ENCODE measurements around the gene CDK19.

CDK19 gene

GRCh38 chr6:110658631-110659211 lies 156.5 kb downstream of the CDK19 start:
- DNase-seq (ENCODE audit: low read depth) = no peak

DNA sequence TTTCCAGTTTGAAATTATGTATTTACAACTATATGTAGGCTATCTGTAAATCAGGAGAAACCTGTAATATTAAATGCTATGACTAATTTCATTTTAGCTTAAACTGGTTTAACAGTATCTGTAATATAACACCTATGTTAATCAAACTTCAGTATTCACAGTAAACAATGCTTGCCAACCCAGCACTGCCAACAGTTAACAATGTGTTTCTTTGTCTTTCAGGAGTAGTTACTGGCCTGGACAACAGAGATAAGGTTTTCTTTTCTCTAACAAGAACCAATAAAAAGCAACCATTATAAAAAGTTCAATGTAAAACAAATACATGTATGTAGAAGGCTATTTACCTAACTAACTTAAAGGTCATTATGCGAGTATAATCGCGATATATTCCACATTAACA lies 158.8 kb downstream of the CDK19 start:
- no peak for DNase-seq (ENCODE audit: low read depth)

- no peak for DNase-seq (ENCODE audit: low read depth)
Observed at GRCh38 chr6:110655821-110656220, 159.4 kb downstream of the CDK19 start.

DNA sequence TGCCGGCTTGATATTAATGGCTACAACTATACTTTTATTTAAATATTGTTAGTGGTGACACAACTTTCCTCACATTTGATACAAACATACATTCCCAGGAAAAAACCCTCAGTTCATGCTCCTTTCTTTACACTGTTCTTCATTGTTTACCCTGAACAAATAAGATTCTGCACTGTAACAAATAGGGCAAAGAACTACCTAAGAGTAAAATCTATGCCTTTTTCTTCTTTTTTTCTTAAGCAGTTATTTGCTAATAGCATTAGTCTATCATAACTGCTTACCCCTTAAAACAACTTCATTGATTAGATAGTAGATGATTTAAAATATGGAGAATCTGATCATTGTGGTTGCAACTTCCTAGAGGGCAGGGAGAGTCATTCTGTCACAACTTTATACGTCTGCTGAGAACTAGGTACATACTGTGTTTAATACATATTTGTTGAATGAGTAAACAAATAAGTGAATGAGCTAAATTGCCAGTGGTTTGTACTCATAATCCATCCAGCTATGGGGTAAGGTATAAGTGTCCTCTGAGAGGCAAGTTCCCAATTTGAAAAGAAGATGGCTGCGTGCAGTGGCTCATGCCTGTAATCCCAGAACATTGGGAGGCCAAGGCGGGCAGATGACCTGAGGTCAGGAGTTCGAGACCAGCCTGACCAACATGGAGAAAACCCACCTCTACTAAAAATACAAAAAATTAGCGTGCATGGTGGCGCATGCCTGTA lies 161.0 kb downstream of the CDK19 start:
- DNase-seq (ENCODE audit: low read depth) = no peak

- no peak for DNase-seq (ENCODE audit: low read depth)
Observed at GRCh38 chr6:110653381-110653780, 161.9 kb downstream of the CDK19 start.

DNA sequence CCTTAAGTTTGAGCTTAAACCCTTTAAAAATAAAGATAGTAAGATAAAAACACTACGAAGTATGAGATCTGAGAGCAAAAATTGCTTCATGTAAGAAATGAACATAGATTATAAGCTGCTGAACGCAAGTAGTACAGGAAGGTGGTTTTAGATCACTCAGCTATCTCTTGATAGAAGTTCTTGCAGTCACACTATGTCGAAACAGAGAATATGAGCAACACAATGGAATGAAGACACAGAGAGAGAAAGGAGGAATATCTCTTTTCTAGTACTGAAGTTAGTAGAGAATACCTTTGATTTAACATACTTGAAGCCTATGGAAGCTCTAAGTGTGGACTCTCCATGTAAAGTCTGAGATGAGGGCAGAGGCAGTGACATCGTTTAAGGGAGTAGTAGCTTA lies 162.7 kb downstream of the CDK19 start:
- no peak for DNase-seq (ENCODE audit: low read depth)

DNA sequence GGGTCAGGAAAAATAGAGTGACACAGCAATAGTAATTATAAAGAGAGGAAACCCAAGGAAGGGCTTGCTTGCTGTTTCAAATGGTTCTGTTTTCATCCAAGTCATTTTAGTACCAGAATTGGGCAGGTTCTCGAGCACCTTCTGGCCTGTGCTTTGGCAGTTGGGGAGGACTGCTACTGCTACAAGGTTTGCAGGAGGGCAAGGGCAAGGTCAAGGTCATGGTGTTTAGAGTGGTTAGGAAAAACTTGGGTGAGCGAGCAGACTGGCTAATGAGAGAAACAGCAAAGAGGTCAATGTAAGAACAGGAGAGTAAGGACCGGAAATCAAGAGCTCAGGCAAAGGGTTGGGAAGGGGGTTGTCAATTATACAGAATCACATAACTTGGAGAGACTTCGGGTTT lies 164.5 kb downstream of the CDK19 start:
- DNase-seq (ENCODE audit: low read depth) = no peak

GRCh38 chr6:110649704-110650103 lies 165.6 kb downstream of the CDK19 start:
- DNase-seq (ENCODE audit: low read depth) = no peak

- DNase-seq (ENCODE audit: low read depth) = no peak
Observed at GRCh38 chr6:110646951-110647910, 168.0 kb downstream of the CDK19 start.

DNA sequence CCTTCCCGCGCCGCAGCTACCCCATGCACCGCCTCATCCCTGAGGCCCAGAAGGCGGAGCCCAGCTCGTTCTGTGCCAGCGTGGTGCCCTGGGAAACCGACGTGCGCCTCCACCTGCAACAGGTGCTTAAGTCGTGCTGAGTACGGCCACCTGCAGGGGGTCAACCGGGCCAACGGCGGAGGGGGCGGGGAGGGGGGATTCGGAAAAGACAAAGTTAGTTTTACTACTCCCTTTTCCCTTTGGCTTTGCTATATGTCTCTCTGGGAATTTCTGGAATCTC lies 168.9 kb downstream of the CDK19 start:
- DNase-seq (ENCODE audit: low read depth) = no peak

DNA sequence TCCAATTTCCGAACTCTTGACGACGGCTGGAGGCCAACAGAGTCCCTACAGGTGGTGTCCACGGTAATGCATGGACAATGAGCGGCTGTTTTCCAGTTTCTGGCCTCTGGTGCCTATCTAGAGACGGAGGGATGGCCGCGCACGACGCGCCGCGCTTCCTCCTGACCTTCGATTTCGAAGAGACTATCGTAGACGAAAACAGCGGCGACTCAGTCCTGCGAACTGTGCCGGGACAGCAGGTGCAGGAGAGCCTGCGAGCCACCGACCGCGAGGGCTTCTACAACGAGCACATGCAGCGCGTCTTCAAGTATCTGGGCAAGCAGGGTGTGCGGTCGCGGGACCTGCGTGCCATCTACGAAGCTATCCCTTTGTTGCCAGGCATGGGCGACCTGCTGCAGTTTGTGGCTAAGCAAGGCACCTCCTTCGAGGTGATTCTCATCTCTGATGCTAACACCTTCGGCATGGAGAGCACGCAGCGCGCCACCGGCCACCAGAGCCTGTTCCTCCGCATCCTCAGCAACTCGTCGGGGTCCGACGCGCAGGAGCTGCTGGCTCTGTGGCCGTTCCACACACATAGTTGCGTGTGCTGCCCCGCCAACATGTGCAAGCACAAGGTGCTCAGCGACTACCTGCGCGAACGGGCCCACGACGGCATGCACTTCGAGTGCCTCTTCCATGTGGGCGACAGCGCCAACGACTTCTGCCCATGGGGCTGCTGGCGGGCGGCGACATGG lies 169.4 kb downstream of the CDK19 start:
- DNase-seq (ENCODE audit: low read depth) = no peak

DNA sequence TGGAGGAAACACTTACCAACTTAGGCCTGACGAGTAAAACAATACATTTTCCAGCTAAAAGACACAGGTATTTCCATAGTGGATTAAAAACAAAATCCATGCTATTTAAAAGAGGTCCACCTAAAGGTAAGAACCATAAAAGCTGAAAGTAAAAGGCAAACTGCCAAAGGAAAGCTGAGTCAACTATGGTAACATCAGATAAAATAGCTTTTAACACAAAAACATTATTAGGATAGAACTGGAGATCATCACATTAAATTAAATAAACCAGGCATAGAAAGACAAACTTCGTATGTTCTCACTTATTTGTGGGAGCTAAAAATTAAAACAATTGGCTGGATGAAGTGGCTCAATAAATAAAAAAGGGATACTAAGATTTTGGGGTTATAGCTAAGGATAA lies 172.1 kb downstream of the CDK19 start:
- no peak for DNase-seq (ENCODE audit: low read depth)

DNA sequence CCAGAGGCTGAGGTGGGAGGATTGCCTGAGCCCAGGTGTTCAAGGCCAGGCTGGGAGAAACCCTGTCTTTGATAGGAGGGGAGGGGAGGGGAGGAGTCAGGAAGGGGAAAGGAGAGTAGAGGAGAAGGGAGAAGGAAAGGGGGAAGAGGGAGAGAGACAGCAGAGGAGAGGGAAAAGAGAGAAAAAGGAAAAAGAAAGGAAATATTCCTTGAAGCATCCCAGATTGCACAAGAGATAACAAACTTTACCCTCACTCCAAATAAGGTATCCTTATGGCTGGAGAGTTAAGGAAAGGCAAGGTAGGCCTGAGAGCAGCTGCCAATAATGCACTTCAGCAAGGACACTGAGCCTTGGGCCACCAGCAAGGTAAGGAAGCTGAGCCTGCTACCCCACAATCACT lies 172.6 kb downstream of the CDK19 start:
- DNase-seq (ENCODE audit: low read depth) = no peak

- DNase-seq (ENCODE audit: low read depth) = no peak
Observed at GRCh38 chr6:110636781-110637180, 178.5 kb downstream of the CDK19 start.

DNA sequence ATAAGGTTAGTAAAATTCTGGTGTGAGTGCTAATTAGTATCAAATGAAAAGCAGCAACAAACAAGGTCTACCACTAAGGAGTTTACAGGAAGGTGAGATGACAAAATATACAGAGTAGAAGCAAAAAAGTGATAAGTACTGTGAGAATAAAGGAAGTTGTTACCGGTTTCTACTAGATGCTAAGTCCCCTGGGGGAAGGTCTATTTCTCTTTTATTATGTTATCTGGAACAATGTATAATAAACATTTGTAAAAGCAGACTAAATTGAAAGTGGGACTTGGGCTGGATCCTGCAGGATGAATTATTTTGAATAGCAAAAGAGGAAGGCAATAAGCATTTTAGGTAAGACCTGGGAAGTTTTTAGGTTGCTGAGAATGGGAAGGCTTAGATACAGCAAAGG lies 180.2 kb downstream of the CDK19 start:
- no peak for DNase-seq (ENCODE audit: low read depth)

GRCh38 chr6:110633731-110634213 lies 181.5 kb downstream of the CDK19 start:
- no peak for DNase-seq (ENCODE audit: low read depth)

DNA sequence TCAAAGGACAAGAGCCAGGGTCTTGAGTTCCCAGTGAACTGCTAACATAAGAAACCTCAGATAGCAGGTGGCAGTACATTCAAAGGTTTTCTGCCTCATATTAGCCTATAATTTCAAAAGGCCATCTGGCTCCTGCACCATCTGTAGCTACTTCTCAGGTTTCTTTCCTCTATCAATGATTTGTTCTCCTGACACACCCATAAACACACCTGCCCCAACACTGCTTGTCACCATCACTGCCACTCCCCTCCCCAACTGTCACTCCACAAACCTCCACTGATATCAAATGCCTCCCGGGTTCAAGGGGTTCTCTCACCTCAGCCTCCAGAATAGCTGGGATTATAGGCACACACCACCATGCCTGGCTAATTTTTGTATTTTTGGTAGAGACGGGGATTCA lies 186.1 kb downstream of the CDK19 start:
- DNase-seq (ENCODE audit: low read depth) = no peak

DNA sequence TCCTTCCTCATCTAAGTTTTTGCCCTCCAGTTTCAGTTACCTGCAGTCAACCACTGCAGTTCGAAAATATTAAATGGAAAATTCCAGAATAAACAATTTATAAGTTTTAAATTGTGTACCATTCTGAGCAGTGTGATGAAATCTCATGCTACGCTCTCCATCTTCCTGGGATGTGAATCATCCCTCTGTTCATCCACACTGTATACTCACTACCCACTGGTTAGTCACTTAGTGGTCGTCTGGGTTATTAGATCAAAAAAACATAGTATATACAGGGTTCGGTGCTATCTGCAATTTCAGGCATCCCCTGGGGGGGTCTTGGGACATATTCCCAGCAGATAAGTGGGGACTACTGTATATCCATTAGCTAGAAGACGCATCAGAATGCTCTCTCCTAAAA lies 186.9 kb downstream of the CDK19 start:
- no peak for DNase-seq (ENCODE audit: low read depth)

- DNase-seq (ENCODE audit: low read depth) = no peak
Observed at GRCh38 chr6:110626442-110626841, 188.8 kb downstream of the CDK19 start.

DNA sequence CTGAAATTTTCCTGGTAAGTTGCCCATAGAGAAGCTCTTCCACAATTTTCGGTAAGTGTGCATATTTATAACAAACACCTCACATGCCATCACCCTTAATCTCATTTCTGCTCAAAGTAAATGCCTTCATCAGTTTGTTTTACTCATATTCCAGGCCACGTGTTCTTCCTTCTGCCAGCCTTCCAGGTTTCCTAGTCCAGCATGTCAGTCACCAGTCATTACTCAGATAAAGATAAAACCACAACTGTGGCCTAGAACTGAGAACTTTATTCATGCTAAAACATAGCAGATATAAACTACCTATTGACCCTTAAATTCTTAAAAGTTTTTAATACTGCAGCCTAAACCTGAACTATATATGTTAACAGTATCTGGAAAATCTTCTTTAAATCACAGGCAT lies 189.4 kb downstream of the CDK19 start:
- no peak for DNase-seq (ENCODE audit: low read depth)

- no peak for DNase-seq (ENCODE audit: low read depth)
Observed at GRCh38 chr6:110622912-110623578, 192.2 kb downstream of the CDK19 start.

DNA sequence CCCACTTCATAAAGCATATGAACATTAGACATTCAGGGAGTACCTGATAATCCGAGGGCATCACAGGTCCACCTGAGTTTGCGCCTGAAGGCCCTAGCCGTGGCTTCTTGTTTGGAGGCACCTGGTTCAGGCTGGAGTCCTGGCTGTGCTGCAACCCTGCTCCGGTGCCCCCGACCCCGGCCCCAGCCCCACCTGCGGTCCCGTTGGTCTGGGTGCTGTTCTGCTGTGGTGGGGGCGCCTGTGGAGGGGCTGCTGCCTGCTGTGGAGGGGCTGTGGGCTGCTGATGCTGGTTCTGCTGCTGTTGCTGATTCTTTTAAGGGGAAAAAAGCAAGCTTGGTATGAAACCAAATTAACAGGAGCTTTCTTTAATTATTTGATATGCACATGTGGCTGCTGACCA lies 194.2 kb downstream of the CDK19 start:
- DNase-seq (ENCODE audit: low read depth) = no peak
